Measurements from ENCODE around the gene MYO15A. TPM values are rescaled to one million over a fixed set of nuclear protein-coding genes. Genes with fewer than 3 reads are reported as not detected.

Gene MYO15A
- total RNA-seq, 1 experiment from 2014 or later: 2.8 TPM

- DNase-seq (ENCODE audit: low read depth, low spot score): no peak
- ChIA-PET RAD21 (ENCODE audit: low non-redundant PET in 1 of 2, low total read pairs in 2 of 2, uncharacterized antibody in 2 of 2, unreplicated experiment in 2 of 2) (no interaction called here), POLR2A (interaction anchor here (0.6 kb wide), 1 partner anchor 27 kb away, joined by 5 read pairs; no protein-coding TSS in a partner anchor), CTCF (interaction anchor here (0.8 to 5.7 kb wide), 2 partner anchors 13 to 75 kb away, joined by 4 to 27 read pairs; no protein-coding TSS in a partner anchor)
- H3K9me2 ChIP-seq (ENCODE audit: insufficient read depth): no peaks in the 10 kb centered on the region
- no peaks in the 10 kb centered on the region for H3K27me3 ChIP-seq (ENCODE audit: insufficient read depth, low read length)
- H2AFZ ChIP-seq (ENCODE audit: low read depth, low read length, poor library complexity, severe bottlenecking): no peak overlapping the region
- no TSS peak for BruUV-seq (replicated peaks)
- no peak overlapping the region for H3K4me3 ChIP-seq (replicated peaks in 1 of 2; ENCODE audit: low read depth in 1 of 2, low read length in 2 of 2)
- no peaks in the 10 kb centered on the region for H3K4me1 ChIP-seq (ENCODE audit: control insufficient read depth in 1 of 2, insufficient read depth in 2 of 2, low read length in 2 of 2)
- ATAC-seq: 0 out of 2 replicates have a peak, but pooled peaks have one; percentile 3
- TF ChIP-seq FOSL1 (IDR thresholded peaks at IDR 0.05; ENCODE audit: low read depth): no peak
- TF ChIP-seq JUND (IDR thresholded peaks at IDR 0.05): no peak
- TF ChIP-seq POLR2A (IDR thresholded peaks at IDR 0.05; ENCODE audit: borderline replicate concordance, extremely low read depth, insufficient read depth, insufficient read length): no peak
- TF ChIP-seq CEBPB (IDR thresholded peaks at IDR 0.05; ENCODE audit: low read depth): no peak
- no peak for TF ChIP-seq REST (IDR thresholded peaks at IDR 0.05; ENCODE audit: low read depth)
- no peak for TF ChIP-seq SRF (IDR thresholded peaks at IDR 0.05; ENCODE audit: low read depth)
- no peak for TF ChIP-seq POLR2AphosphoS5 (IDR thresholded peaks at IDR 0.05; ENCODE audit: low read depth, low read length)
- no peak for TF ChIP-seq ZNF274 (IDR thresholded peaks at IDR 0.05; ENCODE audit: low read depth, low read length)
- TF ChIP-seq SIN3A (IDR thresholded peaks at IDR 0.05; ENCODE audit: low read depth): no peak
- TF ChIP-seq ZBTB33 (IDR thresholded peaks at IDR 0.05; ENCODE audit: extremely low read depth, insufficient replicate concordance, low read length): no peak
- TF ChIP-seq CTCF (IDR thresholded peaks at IDR 0.05 in 2 of 3, conservative IDR thresholded peaks at IDR 0.05 in 1 of 3; ENCODE audit: borderline replicate concordance in 1 of 3, insufficient read depth in 1 of 3, low read depth in 2 of 3, low read length in 2 of 3): no peak
- no peak for TF ChIP-seq EZH2phosphoT487 (IDR thresholded peaks at IDR 0.05; ENCODE audit: borderline replicate concordance)
- no peak for TF ChIP-seq MAX (IDR thresholded peaks at IDR 0.05)
- no peak for TF ChIP-seq ZFX (IDR thresholded peaks at IDR 0.05)
- no peak for TF ChIP-seq YY1 (IDR thresholded peaks at IDR 0.05; ENCODE audit: extremely low read depth, insufficient replicate concordance, low read depth, low read length)
- no peak for TF ChIP-seq EGR1 (IDR thresholded peaks at IDR 0.05; ENCODE audit: low read depth)
- no peak for TF ChIP-seq TCF7L2 (IDR thresholded peaks at IDR 0.05; ENCODE audit: borderline replicate concordance, extremely low read depth, insufficient read depth, insufficient read length)
- no peak for TF ChIP-seq CBX3 (IDR thresholded peaks at IDR 0.05; ENCODE audit: low read depth)
- no peak for TF ChIP-seq RAD21 (IDR thresholded peaks at IDR 0.05; ENCODE audit: low read depth)
- no peak for TF ChIP-seq ELF1 (IDR thresholded peaks at IDR 0.05; ENCODE audit: borderline replicate concordance, low read depth)
- no peaks in the 10 kb centered on the region for H3K79me2 ChIP-seq (ENCODE audit: insufficient read depth, low read length)
- no peaks in the 10 kb centered on the region for H3K9me3 ChIP-seq (ENCODE audit: control insufficient read depth in 1 of 2, insufficient read depth in 1 of 2, low read depth in 1 of 2, low read length in 2 of 2)
- H4K20me1 ChIP-seq (ENCODE audit: insufficient read depth): no peaks in the 10 kb centered on the region
- no peak overlapping the region for H3K27ac ChIP-seq (ENCODE audit: low read depth, low read length)
- H3K4me2 ChIP-seq (ENCODE audit: low read length): peak overlapping the region; percentile 4; the same call in 1 of the 2 replicates
- H3K9ac ChIP-seq (ENCODE audit: low read length): no peak overlapping the region
- intact Hi-C loops (cut with micrococcal nuclease): loop anchor here (2.0 to 5.0 kb wide), 2 partner anchors 16 to 77 kb away; no protein-coding TSS in a partner anchor
- no peaks in the 10 kb centered on the region for H3K36me3 ChIP-seq (ENCODE audit: control insufficient read depth in 1 of 2, insufficient read depth in 2 of 2, low read length in 2 of 2)
These were observed 32.1 kb downstream of the MYO15A start for GRCh38 chr17:18140648-18141047.

All from HCT116 (cell line).